K562 (cell line): ENCODE measurements around the gene IRGQ. TPM values are rescaled to one million over a fixed set of nuclear protein-coding genes. Genes with fewer than 3 reads are reported as not detected.

Source experiments
- ATAC-seq: fragments of 200-7000 bp; cut with Tn5 transposase; 3 replicates; pipeline ENCODE4 v1.9.1; 2020; ENCODE audit warnings: moderate library complexity
- BruUV-seq: library from RNA; stranded (reverse); fragments of 400-500 nt; replicated peaks from 2 replicates; lab custom pipeline; 2021; lab: Mats Ljungman, UMichigan
- CTCF ChIA-PET: fragments of 300-600 bp; formaldehyde crosslinking; extraction: SDS; loops from one replicate; lab custom pipeline; 2021; ENCODE audit warnings: low intra/inter-chr PET ratio; lab: Yijun Ruan, JAX
- POLR2A ChIA-PET: fragments of 300-600, 350-650 bp; sonication (Branson Sonifier 250); formaldehyde crosslinking; extraction: SDS; loops from one replicate; lab custom pipeline; 2021; ENCODE audit warnings: antibody characterized with exemption, inconsistent platforms; lab: Yijun Ruan, JAX
- DNase-seq, 4 experiments: peaks; one replicate each; pipeline versions ENCODE4 v3.0.0 to v3.0.0-alpha.2; 2011 to 2018; ENCODE audit warnings: low spot score in 3 of 4, mixed read lengths in 3 of 4; ENCODE audit errors: extremely low read depth in 1 of 4
- FAIRE-seq: peaks from 2 replicates; lab custom pipeline; 2011; peaks lifted over from hg19 to GRCh38; lab: Jason Lieb, UNC
- H2AFZ ChIP-seq: 2 replicates; pipeline ENCODE4 v1.6.0; 2011; ENCODE audit warnings: low read depth, low read length, control low read depth, inconsistent platforms
- H3K27ac ChIP-seq: fragments of 200-600 bp; 3 replicates; pipeline ENCODE4 v1.8.0; 2011; ENCODE audit warnings: low read depth, mild to moderate bottlenecking, control low read depth, inconsistent platforms, low read length, moderate library complexity, mixed read lengths; ENCODE audit errors: extremely low read depth
- H3K27me3 ChIP-seq, 2 experiments: fragments of 300-600 bp in 1 of 2; 2 replicates in 1 of 2; 3 replicates in 1 of 2; pipeline versions ENCODE4 v1.6.0 to v1.8.0; 2011; ENCODE audit warnings: inconsistent platforms in 2 of 2, low read length in 2 of 2, mild to moderate bottlenecking in 1 of 2, mixed read lengths in 1 of 2, moderate library complexity in 1 of 2; ENCODE audit not compliant: control insufficient read depth in 2 of 2, insufficient read depth in 2 of 2
- H3K36me3 ChIP-seq: fragments of 300-600 bp; 3 replicates; pipeline ENCODE4 v1.8.0; 2011; ENCODE audit warnings: mild to moderate bottlenecking, low read length, inconsistent platforms; ENCODE audit not compliant: control insufficient read depth, insufficient read depth
- H3K4me1 ChIP-seq, 2 experiments: fragments of 200-600 bp in 1 of 2; replicated peaks in 1 of 2; 2 replicates in 1 of 2; 3 replicates in 1 of 2; pipeline versions ENCODE4 v1.5.1 to v1.8.0; 2011; ENCODE audit warnings: inconsistent platforms in 2 of 2, low read length in 2 of 2, mild to moderate bottlenecking in 1 of 2, mixed read lengths in 1 of 2, moderate library complexity in 1 of 2; ENCODE audit not compliant: control insufficient read depth in 2 of 2, insufficient read depth in 2 of 2
- H3K4me2 ChIP-seq: 2 replicates; pipeline ENCODE4 v1.6.1; 2011; ENCODE audit warnings: low read length, control low read depth, inconsistent platforms, mixed read lengths; ENCODE audit not compliant: insufficient read depth
- H3K4me3 ChIP-seq: fragments of 200-600 bp; sonication (generic), shearing (Covaris generic); 2 replicates; pipeline ENCODE4 v1.5.1; 2016; ENCODE audit warnings: control low read depth, inconsistent platforms
- H3K79me2 ChIP-seq: fragments of 200-600 bp; 3 replicates; pipeline ENCODE4 v1.8.0; 2011; ENCODE audit warnings: low read length, inconsistent platforms; ENCODE audit not compliant: control insufficient read depth, insufficient read depth
- H3K9ac ChIP-seq, 2 experiments: 2 replicates each; pipeline versions ENCODE4 v1.6.0 to v1.6.1; 2011; ENCODE audit warnings: low read depth in 2 of 2, low read length in 2 of 2, control low read depth in 1 of 2, inconsistent platforms in 1 of 2, mild to moderate bottlenecking in 1 of 2, mixed read lengths in 1 of 2; ENCODE audit not compliant: insufficient read depth in 1 of 2
- H3K9me1 ChIP-seq: one replicate; pipeline ENCODE4 v1.6.0; 2011; ENCODE audit warnings: inconsistent platforms, mild to moderate bottlenecking, low read length, moderate library complexity; ENCODE audit not compliant: control insufficient read depth, insufficient read depth
- H3K9me3 ChIP-seq: replicated peaks from 2 replicates; pipeline ENCODE4 v1.5.1; 2011; ENCODE audit warnings: low read depth, low read length, inconsistent platforms; ENCODE audit not compliant: control insufficient read depth, insufficient read depth
- H4K20me1 ChIP-seq: replicated peaks from 2 replicates; pipeline ENCODE4 v1.6.1; 2011; ENCODE audit warnings: low read length, inconsistent platforms, mixed read lengths; ENCODE audit not compliant: control insufficient read depth, insufficient read depth
- EGR1 ChIP-seq: fragments of 450-650 bp; conservative IDR thresholded peaks from 2 replicates; pipeline ENCODE4 v1.6.1; 2017; ENCODE audit warnings: mild to moderate bottlenecking
- ELF1 ChIP-seq: fragments of 200-800 bp; sonication (Bioruptor generic); IDR thresholded peaks from 2 replicates; pipeline ENCODE4 v1.6.1; 2016; ENCODE audit warnings: missing genetic modification characterization, missing compliant biosample characterization
- PCBP2 ChIP-seq: fragments of 200-400 bp; formaldehyde crosslinking; IDR thresholded peaks from 2 replicates; pipeline ENCODE4 v1.6.1; 2018; ENCODE audit warnings: low read length, low read depth, mild to moderate bottlenecking, moderate library complexity; ENCODE audit not compliant: poor library complexity, severe bottlenecking
- SMARCA5 ChIP-seq: fragments of 450-650 bp; IDR thresholded peaks from 2 replicates; pipeline ENCODE4 v1.6.1; 2016
- ZBTB7A ChIP-seq: IDR thresholded peaks from 2 replicates; pipeline ENCODE4 v1.6.1; 2011; ENCODE audit warnings: low read depth, mild to moderate bottlenecking, low read length, moderate library complexity, borderline replicate concordance; ENCODE audit not compliant: control insufficient read depth
- WGBS: fragments of 100-300 bp; shearing (Covaris generic); methylation state at CpG from one replicate; pipeline ENCODE4 v1.1.6; 2016; ENCODE audit warnings: low coverage, mixed read lengths; ENCODE audit not compliant: insufficient coverage; ENCODE audit errors: missing lambda C conversion rate; 5-methylcytosine and 5-hydroxymethylcytosine counted together
- in situ Hi-C: fragments of 300-500 bp; cut with MboI; formaldehyde crosslinking; loops from 4 replicates; pipeline ENCODE4 v1.15.0; 2018; ENCODE audit warnings: inconsistent platforms, mixed read lengths
- intact Hi-C: fragments of 100-400 bp; cut with micrococcal nuclease; formaldehyde crosslinking; loops from 2 replicates; pipeline ENCODE4 v1.14.2; 2022
- polyA plus RNA-seq, 8 experiments: library from polyadenylated mRNA; depleted of rRNA in 4 of 8; stranded (reverse) in 5 of 8; unstranded in 3 of 8; fragments of >200 nt; fragmentation: Nextera tagmentation in 2 of 8; fragmentation: Illumina TruSeq in 1 of 8; extraction: Ambion mirVana in 2 of 8; extraction: Trizol in 1 of 8; gene quantifications; 2 replicates each; pipeline versions ENCODE4 v1.2.1 to v1.2.3, GENCODE V29; 2011 to 2014; ENCODE audit warnings: inconsistent platforms in 1 of 8, missing spikeins in 1 of 8
- total RNA-seq, 7 experiments: library from RNA; depleted of rRNA in 6 of 7; stranded (reverse); fragments of >200 nt in 6 of 7; fragmentation: Illumina TruSeq in 2 of 7; extraction: Trizol in 2 of 7; gene quantifications; 2 replicates each; pipeline versions ENCODE4 v1.2.1 to v1.2.3, GENCODE V29; 2011 to 2021; ENCODE audit warnings: low replicate concordance in 1 of 7
- TF ChIP-seq, protein P1 (sequence below): sonication (generic); formaldehyde crosslinking; IDR thresholded peaks from 2 replicates; pipeline ENCODE4 v1.8.1; 2023; ENCODE audit warnings: mild to moderate bottlenecking, missing genetic modification reagents
- TF ChIP-seq, protein P2 (sequence below): IDR thresholded peaks from 3 replicates; pipeline ENCODE4 v1.6.1; 2011; ENCODE audit warnings: borderline replicate concordance, mild to moderate bottlenecking; ENCODE audit not compliant: insufficient read length, insufficient read depth

The IRGQ gene
- total and polyA plus RNA-seq, 9 of the 15 experiments (the other 6 are each of a cell fraction or from before 2014, with no cell fraction given) = 3.5 to 19.2 (median 7.9) TPM

DNA sequence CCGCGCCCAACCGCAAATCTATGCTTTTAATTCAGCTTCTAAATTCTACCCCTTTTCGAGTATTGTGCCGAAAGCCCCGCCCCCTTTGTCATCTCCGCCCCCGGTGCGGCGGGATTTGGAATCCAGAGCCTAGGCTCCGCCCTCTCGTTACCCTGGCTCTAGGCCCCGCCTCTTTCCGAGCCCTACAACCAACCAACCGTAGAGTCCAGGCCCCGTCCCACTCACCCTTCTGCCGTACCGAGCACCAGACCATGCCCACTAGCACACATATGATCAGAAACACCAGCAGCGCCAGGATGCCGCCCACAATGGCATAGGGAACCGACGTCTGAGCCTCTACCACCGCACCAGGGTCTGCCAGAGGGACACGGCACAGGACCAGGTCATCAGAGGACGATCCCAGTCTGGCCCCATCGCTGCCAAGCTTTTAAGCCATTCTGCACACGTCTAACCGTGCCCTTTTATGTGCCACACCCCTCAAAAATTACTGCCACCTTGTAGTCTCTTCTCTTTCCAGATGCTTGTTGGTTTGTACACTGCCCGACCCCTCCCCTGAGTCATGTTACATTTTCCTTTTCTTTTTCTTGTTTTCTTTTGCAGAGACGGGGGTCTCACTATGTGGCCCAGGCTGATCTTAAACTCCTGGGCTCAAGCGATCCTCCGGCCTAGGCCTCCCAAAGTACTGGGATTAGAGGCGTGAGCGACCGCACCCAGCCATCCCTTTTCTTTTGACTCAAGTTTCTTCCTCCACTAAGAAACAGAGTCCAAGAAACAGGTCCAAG, 28.1 kb upstream of the IRGQ start (continued):
- TF ChIP-seq EGR1 (peak; percentile 77), SMARCA5 (0 out of 2 replicates have a peak, but pooled peaks have one; percentile 55)
- TF ChIP-seq, protein P1, sequence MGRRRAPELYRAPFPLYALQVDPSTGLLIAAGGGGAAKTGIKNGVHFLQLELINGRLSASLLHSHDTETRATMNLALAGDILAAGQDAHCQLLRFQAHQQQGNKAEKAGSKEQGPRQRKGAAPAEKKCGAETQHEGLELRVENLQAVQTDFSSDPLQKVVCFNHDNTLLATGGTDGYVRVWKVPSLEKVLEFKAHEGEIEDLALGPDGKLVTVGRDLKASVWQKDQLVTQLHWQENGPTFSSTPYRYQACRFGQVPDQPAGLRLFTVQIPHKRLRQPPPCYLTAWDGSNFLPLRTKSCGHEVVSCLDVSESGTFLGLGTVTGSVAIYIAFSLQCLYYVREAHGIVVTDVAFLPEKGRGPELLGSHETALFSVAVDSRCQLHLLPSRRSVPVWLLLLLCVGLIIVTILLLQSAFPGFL (CRISPR knock-in tag) = 0 out of 2 replicates have a peak, but pooled peaks have one; percentile 28
- TF ChIP-seq, all 486 proteins: peak for 15

DNA sequence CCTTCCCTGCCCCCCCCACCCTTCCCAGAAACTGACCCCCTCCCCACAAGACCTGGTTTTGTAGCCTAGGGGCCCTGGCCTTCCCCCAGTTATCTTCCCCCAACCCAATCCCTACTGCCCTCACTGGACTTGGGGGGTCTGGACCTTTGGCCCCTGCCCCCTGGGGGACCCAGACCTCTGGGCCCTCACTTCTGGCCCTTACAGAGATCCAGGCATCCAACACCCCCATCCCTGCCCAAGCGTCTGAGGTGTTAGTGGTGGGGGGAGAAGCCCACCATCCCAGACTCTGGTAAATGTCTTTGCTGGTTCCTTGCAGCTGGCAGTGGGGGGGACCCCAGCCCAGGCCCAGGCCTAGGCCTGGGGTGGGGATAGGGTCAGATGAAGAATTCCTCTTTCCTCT, 27.0 kb upstream of the IRGQ start:
- DNase-seq (no peak), FAIRE-seq (no peak), ATAC-seq (no peak)
- peaks cover 2% of the 10 kb centered on the region; the same call in 2 of the 3 replicates for H3K36me3 ChIP-seq
- in situ Hi-C loops = no loop called here
- H3K9me1 ChIP-seq = peaks cover 2% of the 10 kb centered on the region
- POLR2A ChIA-PET = no interaction called here
- peaks cover 26% of the 10 kb centered on the region for H3K79me2 ChIP-seq
- H2AFZ ChIP-seq = no peak overlapping the region
- no peaks in the 10 kb centered on the region for H3K9me3 ChIP-seq
- intact Hi-C loops = loop anchor here (10.0 kb wide), 2 partner anchors 68 to 178 kb away; no protein-coding TSS in a partner anchor
- H3K4me1 ChIP-seq = peaks cover 46 to 73% of the 10 kb centered on the region in 2 experiments
- no peak overlapping the region; the same call in 1 of the 2 replicates for H3K4me2 ChIP-seq
- CTCF ChIA-PET = no interaction called here
- 100% methylated on average over 1 of the region's 1 CpG for WGBS
- H3K9ac ChIP-seq = 0 out of 4 replicates have a peak overlapping the region, but pooled peaks of 1 of the 2 experiments have one; percentile 43
- H3K27ac ChIP-seq = peak overlapping the region; percentile 31; the same call in 2 of the 3 replicates
- no peaks in the 10 kb centered on the region for H4K20me1 ChIP-seq
- no peak overlapping the region for H3K4me3 ChIP-seq
- BruUV-seq = no TSS peak
- no peaks in the 10 kb centered on the region for H3K27me3 ChIP-seq
- peak; percentile 53; the same call in 1 of the 2 replicates for TF ChIP-seq ZBTB7A
- TF ChIP-seq ELF1 (tag) = no peak
- TF ChIP-seq, protein P2, sequence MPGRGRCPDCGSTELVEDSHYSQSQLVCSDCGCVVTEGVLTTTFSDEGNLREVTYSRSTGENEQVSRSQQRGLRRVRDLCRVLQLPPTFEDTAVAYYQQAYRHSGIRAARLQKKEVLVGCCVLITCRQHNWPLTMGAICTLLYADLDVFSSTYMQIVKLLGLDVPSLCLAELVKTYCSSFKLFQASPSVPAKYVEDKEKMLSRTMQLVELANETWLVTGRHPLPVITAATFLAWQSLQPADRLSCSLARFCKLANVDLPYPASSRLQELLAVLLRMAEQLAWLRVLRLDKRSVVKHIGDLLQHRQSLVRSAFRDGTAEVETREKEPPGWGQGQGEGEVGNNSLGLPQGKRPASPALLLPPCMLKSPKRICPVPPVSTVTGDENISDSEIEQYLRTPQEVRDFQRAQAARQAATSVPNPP = no peak
- no peak for TF ChIP-seq PCBP2
- TF ChIP-seq, all 486 proteins: peak for 1
